Measurements from ENCODE around the gene GIT1.

Gene GIT1

GRCh38 chr17:29576214-29577000 is 13.0 kb downstream of the GIT1 start:
- FAIRE-seq (no peak), DNase-seq (ENCODE audit: insufficient read length, low spot score) (no peak)
- TF ChIP-seq, protein P1, sequence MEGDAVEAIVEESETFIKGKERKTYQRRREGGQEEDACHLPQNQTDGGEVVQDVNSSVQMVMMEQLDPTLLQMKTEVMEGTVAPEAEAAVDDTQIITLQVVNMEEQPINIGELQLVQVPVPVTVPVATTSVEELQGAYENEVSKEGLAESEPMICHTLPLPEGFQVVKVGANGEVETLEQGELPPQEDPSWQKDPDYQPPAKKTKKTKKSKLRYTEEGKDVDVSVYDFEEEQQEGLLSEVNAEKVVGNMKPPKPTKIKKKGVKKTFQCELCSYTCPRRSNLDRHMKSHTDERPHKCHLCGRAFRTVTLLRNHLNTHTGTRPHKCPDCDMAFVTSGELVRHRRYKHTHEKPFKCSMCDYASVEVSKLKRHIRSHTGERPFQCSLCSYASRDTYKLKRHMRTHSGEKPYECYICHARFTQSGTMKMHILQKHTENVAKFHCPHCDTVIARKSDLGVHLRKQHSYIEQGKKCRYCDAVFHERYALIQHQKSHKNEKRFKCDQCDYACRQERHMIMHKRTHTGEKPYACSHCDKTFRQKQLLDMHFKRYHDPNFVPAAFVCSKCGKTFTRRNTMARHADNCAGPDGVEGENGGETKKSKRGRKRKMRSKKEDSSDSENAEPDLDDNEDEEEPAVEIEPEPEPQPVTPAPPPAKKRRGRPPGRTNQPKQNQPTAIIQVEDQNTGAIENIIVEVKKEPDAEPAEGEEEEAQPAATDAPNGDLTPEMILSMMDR (IDR thresholded peaks at IDR 0.05; ENCODE audit: insufficient read depth, missing control alignments): no peak

- no peak for FAIRE-seq
- DNase-seq (ENCODE audit: insufficient read length, low spot score): no peak
Measured at GRCh38 chr17:29575511-29576213, 13.8 kb downstream of the GIT1 start.

DNA sequence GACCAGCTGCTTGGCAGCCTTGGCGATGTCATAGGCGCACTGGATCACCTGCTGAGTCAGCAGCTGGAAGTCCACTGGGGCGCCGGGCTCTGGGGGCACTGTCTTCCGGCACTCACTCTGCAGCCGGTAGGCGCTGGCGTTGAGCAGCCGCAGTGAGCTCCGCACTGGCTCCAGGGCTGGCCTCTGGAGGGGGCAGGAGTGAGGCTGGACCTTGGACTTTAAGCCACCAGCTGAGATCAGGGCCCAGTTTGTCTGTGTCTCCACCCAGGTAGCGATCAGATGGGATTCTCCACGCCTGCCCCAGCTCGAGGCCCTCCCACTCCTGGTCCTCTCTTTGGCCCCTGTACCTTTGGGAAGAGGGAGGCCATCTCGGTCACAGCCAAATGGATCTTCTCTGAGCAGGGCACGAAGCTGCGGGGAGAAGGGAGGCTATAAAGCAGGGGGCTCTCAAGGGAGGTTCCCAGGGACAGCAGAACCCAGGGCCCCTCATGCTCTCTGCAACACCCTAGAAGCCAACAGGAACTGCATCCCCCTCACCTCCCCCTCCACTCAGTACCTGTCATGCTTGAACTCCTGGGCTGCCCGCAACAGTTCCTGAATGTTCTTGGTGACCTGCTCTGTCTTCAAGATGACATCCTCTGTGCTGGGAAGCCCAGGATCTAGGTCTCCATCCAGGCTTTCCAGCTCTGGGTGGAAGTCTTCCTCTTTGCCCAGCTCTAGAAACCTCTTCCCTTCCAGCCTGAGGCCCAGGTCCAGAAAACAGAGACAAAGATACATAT is 14.5 kb downstream of the GIT1 start:
- DNase-seq (ENCODE audit: insufficient read length, low spot score) (no peak), FAIRE-seq (no peak)
- TF ChIP-seq, protein P1 (IDR thresholded peaks at IDR 0.05; ENCODE audit: insufficient read depth, missing control alignments): no peak

More at GRCh38 chr17:29575511-29576213, 13.8 kb downstream of the GIT1 start:
- TF ChIP-seq, protein P1 (IDR thresholded peaks at IDR 0.05; ENCODE audit: insufficient read depth, missing control alignments): no peak

DNA sequence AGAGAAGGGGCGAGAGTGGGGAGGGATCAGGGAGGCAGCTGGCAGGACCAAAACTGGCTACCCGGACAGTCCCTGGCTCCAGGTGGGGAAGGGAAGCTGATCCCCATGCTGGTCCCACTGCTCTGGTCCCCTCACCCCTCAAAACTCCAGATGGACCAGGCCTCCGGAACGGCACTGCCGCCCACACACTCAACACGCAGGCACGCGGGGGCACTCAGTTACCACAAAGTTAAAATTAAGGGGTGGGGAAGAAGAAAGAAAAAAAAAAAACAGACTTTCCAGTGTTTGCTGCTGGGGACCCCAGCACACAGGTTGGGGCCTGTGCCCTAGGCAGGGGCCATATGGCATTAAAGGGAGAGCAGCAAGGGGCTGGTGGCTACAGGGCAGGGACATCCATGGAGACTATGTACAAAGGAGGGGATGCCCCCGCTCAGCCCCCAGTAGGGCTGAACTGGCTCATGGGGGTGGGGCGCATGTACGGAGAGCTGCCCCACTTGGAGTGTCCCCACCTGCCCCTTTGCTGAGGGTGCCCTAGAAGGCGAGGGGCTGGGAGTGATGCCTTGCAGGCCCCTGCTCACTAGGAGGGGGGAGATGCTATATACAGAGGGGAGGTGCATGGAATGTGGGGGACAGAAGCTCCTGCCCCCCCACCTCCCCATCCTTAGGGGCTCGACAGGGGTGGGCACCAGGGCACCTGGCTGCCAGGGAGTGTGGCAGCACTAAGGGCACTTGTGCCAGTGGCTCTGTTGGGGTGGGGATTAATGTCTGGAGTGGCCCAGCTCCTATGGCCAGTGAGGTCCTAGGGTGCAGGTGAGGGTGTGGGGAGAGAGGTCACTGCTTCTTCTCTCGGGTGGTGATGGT is 15.3 kb downstream of the GIT1 start:
- TF ChIP-seq, protein P1 (IDR thresholded peaks at IDR 0.05; ENCODE audit: insufficient read depth, missing control alignments): no peak
- FAIRE-seq: no peak

GRCh38 chr17:29573558-29573869 is 15.9 kb downstream of the GIT1 start:
- no peak for FAIRE-seq
- DNase-seq (ENCODE audit: insufficient read length, low spot score): no peak
- TF ChIP-seq, protein P1 (IDR thresholded peaks at IDR 0.05; ENCODE audit: insufficient read depth, missing control alignments): no peak

More for the DNA sequence above, 15.3 kb downstream of the GIT1 start:
- DNase-seq (ENCODE audit: insufficient read length, low spot score): no peak

DNA sequence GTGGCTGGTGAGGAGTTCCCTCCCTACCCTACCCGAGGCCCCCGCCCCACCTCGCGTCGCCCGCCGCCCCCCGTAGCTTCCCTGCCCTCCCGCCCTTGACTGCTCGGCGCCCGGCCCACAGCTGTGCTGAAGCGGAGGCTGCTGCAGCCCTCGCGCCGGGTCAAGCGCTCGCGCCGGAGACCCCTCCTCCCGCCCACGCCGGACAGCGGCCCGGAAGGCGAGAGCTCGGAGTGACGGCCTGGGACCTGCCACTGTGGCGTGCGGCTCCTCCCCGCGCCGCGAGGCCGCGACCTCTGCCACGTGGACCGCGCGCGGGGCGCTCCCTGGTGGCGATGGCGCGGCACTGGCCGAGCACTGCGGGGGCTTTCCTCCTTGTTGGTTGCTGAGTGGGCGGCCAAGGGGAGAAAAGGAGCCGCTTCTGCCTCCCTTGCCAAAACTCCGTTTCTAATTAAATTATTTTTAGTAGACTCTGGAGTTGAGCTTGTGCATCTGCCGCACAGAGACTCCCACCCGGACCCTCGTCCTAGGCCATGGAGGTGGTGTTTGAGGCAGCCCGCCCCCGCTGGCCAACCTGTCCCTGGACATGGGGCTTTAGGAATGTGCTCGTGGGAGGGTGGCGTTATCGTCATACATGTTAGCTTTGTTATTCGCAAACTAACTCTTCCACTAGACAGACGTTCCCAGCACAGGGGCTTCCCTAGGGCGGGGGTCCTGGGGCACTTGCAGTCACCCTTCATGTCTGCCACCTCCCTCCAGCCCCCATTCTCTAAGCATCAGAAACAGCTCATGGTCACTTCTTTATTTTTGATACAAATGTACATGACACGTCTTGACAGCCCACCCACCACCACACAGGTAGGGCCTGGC is 16.5 kb downstream of the GIT1 start:
- FAIRE-seq: no peak

More for the DNA sequence above, 16.5 kb downstream of the GIT1 start:
- TF ChIP-seq, protein P1 (IDR thresholded peaks at IDR 0.05; ENCODE audit: insufficient read depth, missing control alignments): peak; percentile 14
- peak; percentile 65 for DNase-seq (ENCODE audit: insufficient read length, low spot score)
